ENCODE data around the gene HOXA5. TPM values are rescaled to one million over a fixed set of nuclear protein-coding genes. Genes with fewer than 3 reads are reported as not detected.

The HOXA5 gene
- total RNA-seq, 1 experiment from 2014 or later: not detected

DNA sequence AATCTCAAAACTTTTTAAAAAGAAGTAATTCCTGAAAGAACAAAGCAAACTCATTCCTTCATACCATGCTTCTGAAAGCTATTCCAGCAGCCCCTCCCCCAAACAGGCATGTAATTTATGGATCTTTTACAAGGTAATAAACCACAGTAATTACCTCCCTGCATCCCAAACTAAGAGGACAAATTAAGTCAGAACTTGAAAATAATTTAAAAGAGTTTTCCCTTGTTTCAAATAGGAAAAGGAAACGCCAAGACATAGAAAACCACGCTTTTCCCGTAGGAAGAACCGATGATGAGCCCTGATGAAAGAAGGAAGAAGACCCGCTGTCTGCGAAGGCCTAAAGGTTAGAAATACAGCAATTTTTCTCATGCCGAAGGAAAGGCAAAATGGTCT, 21.8 kb downstream of the HOXA5 start:
- Histone ChIP-seq H2BK12ac (ENCODE audit: insufficient read length, low read depth, low read length) (no peak overlapping the region), H3K79me1 (ENCODE audit: insufficient read depth, low read depth, low read length, poor library complexity, severe bottlenecking) (no peaks in the 10 kb centered on the region), H4K5ac (ENCODE audit: insufficient read length, low read depth, low read length) (no peak overlapping the region), H3K23me2 (ENCODE audit: insufficient read length, low read depth, low read length, poor library complexity, severe bottlenecking) (no peaks in the 10 kb centered on the region), H3K79me2 (ENCODE audit: insufficient read depth, low read length) (no peaks in the 10 kb centered on the region), H3T11ph (ENCODE audit: low read length) (no peak overlapping the region), H3K56ac (ENCODE audit: insufficient read length, low read depth, low read length) (no peak overlapping the region), H3K18ac (ENCODE audit: insufficient read length, low read depth, low read length) (no peak overlapping the region), H2AFZ (ENCODE audit: low read length) (no peak overlapping the region), H4K20me1 (ENCODE audit: control insufficient read depth, insufficient read depth, insufficient read length) (peaks cover 2% of the 10 kb centered on the region), H3K4me2 (ENCODE audit: insufficient read depth, insufficient read length, low read length) (no peak overlapping the region), H3K9ac (ENCODE audit: extremely low read depth, insufficient read length, low read length) (no peak overlapping the region), H2AK5ac (ENCODE audit: insufficient read length, low read length) (no peak overlapping the region), H3K4ac (ENCODE audit: low read depth, low read length) (no peak overlapping the region), H3K14ac (ENCODE audit: insufficient read depth, low read length) (no peak overlapping the region), H2BK120ac (ENCODE audit: low read depth, low read length, poor library complexity, severe bottlenecking) (no peak overlapping the region), H3K4me1 (ENCODE audit: insufficient read depth, low read length) (no peaks in the 10 kb centered on the region), H3K23ac (ENCODE audit: insufficient read length, low read depth, low read length) (no peak overlapping the region), H4K91ac (ENCODE audit: insufficient read length, low read depth, low read length) (no peak overlapping the region), H2BK20ac (ENCODE audit: low read depth, low read length, poor library complexity, severe bottlenecking) (no peak overlapping the region), H3K27me3 (ENCODE audit: insufficient read depth, low read length) (peaks cover 100% of the 10 kb centered on the region), H2BK5ac (ENCODE audit: insufficient read length, low read length) (no peak overlapping the region), H2BK15ac (ENCODE audit: low read depth, low read length) (no peak overlapping the region), H3K9me3 (ENCODE audit: control insufficient read depth, low read depth, low read length) (no peaks in the 10 kb centered on the region), H4K8ac (replicated peaks; ENCODE audit: insufficient read length, low read depth, low read length) (no peak overlapping the region), H3K27ac (ENCODE audit: insufficient read length, low read depth, low read length) (no peak overlapping the region)
- peaks cover 9 to 12% of the 10 kb centered on the region in 2 experiments; a peak in 4 of 5 replicates for H3K9me3 Mint-ChIP-seq
- H3K27ac Mint-ChIP-seq: no peak overlapping the region
- peaks cover 100% of the 10 kb centered on the region for H3K27me3 Mint-ChIP-seq (ENCODE audit: low read depth)
- no peak for DNase-seq
- H3K36me3 Mint-ChIP-seq (ENCODE audit: insufficient read depth in 1 of 3, low read depth in 3 of 3): peaks cover 0 to 5% (median 0%) of the 10 kb centered on the region in 3 experiments; a peak in 1 of 7 replicates
- no CpG with 5 or more reads among the region's 7 CpGs for WGBS (ENCODE audit: extremely low coverage, insufficient read length, low lambda C conversion rate)
- no peak overlapping the region; a peak in 1 of 5 replicates for H3K4me3 Mint-ChIP-seq
- no peak for TF ChIP-seq CTCF (conservative IDR thresholded peaks at IDR 0.05)
- H3K4me1 Mint-ChIP-seq: peaks cover 0 to 15% of the 10 kb centered on the region in 2 experiments; a peak in 1 of 4 replicates

Data from H9 (cell line).